K562 (cell line): Measurements from ENCODE around the gene ADPRM. TPM values are rescaled to one million over a fixed set of nuclear protein-coding genes. Genes with fewer than 3 reads are reported as not detected.

ENCODE experiments used
- ATAC-seq: fragments of 200-7000 bp; cut with Tn5 transposase; 3 replicates; pipeline ENCODE4 v1.9.1; 2020; ENCODE audit warnings: moderate library complexity
- BruUV-seq: library from RNA; stranded (reverse); fragments of 400-500 nt; replicated peaks from 2 replicates; lab custom pipeline; 2021; lab: Mats Ljungman, UMichigan
- CTCF ChIA-PET: fragments of 300-600 bp; formaldehyde crosslinking; extraction: SDS; loops from one replicate; lab custom pipeline; 2021; ENCODE audit warnings: low intra/inter-chr PET ratio; lab: Yijun Ruan, JAX
- POLR2A ChIA-PET: fragments of 300-600, 350-650 bp; sonication (Branson Sonifier 250); formaldehyde crosslinking; extraction: SDS; loops from one replicate; lab custom pipeline; 2021; ENCODE audit warnings: antibody characterized with exemption, inconsistent platforms; lab: Yijun Ruan, JAX
- DNase-seq, 4 experiments: peaks; one replicate each; pipeline versions ENCODE4 v3.0.0 to v3.0.0-alpha.2; 2011 to 2018; ENCODE audit warnings: low spot score in 3 of 4, mixed read lengths in 3 of 4; ENCODE audit errors: extremely low read depth in 1 of 4
- FAIRE-seq: peaks from 2 replicates; lab custom pipeline; 2011; peaks lifted over from hg19 to GRCh38; lab: Jason Lieb, UNC
- H2AFZ ChIP-seq: 2 replicates; pipeline ENCODE4 v1.6.0; 2011; ENCODE audit warnings: low read depth, low read length, control low read depth, inconsistent platforms
- H3K27ac ChIP-seq: fragments of 200-600 bp; 3 replicates; pipeline ENCODE4 v1.8.0; 2011; ENCODE audit warnings: low read depth, mild to moderate bottlenecking, control low read depth, inconsistent platforms, low read length, moderate library complexity, mixed read lengths; ENCODE audit errors: extremely low read depth
- H3K27me3 ChIP-seq, 2 experiments: fragments of 300-600 bp in 1 of 2; 2 replicates in 1 of 2; 3 replicates in 1 of 2; pipeline versions ENCODE4 v1.6.0 to v1.8.0; 2011; ENCODE audit warnings: inconsistent platforms in 2 of 2, low read length in 2 of 2, mild to moderate bottlenecking in 1 of 2, mixed read lengths in 1 of 2, moderate library complexity in 1 of 2; ENCODE audit not compliant: control insufficient read depth in 2 of 2, insufficient read depth in 2 of 2
- H3K36me3 ChIP-seq: fragments of 300-600 bp; 3 replicates; pipeline ENCODE4 v1.8.0; 2011; ENCODE audit warnings: mild to moderate bottlenecking, low read length, inconsistent platforms; ENCODE audit not compliant: control insufficient read depth, insufficient read depth
- H3K4me1 ChIP-seq, 2 experiments: fragments of 200-600 bp in 1 of 2; replicated peaks in 1 of 2; 2 replicates in 1 of 2; 3 replicates in 1 of 2; pipeline versions ENCODE4 v1.5.1 to v1.8.0; 2011; ENCODE audit warnings: inconsistent platforms in 2 of 2, low read length in 2 of 2, mild to moderate bottlenecking in 1 of 2, mixed read lengths in 1 of 2, moderate library complexity in 1 of 2; ENCODE audit not compliant: control insufficient read depth in 2 of 2, insufficient read depth in 2 of 2
- H3K4me2 ChIP-seq: 2 replicates; pipeline ENCODE4 v1.6.1; 2011; ENCODE audit warnings: low read length, control low read depth, inconsistent platforms, mixed read lengths; ENCODE audit not compliant: insufficient read depth
- H3K4me3 ChIP-seq: fragments of 200-600 bp; sonication (generic), shearing (Covaris generic); 2 replicates; pipeline ENCODE4 v1.5.1; 2016; ENCODE audit warnings: control low read depth, inconsistent platforms
- H3K79me2 ChIP-seq: fragments of 200-600 bp; 3 replicates; pipeline ENCODE4 v1.8.0; 2011; ENCODE audit warnings: low read length, inconsistent platforms; ENCODE audit not compliant: control insufficient read depth, insufficient read depth
- H3K9ac ChIP-seq, 2 experiments: 2 replicates each; pipeline versions ENCODE4 v1.6.0 to v1.6.1; 2011; ENCODE audit warnings: low read depth in 2 of 2, low read length in 2 of 2, control low read depth in 1 of 2, inconsistent platforms in 1 of 2, mild to moderate bottlenecking in 1 of 2, mixed read lengths in 1 of 2; ENCODE audit not compliant: insufficient read depth in 1 of 2
- H3K9me1 ChIP-seq: one replicate; pipeline ENCODE4 v1.6.0; 2011; ENCODE audit warnings: inconsistent platforms, mild to moderate bottlenecking, low read length, moderate library complexity; ENCODE audit not compliant: control insufficient read depth, insufficient read depth
- H3K9me3 ChIP-seq: replicated peaks from 2 replicates; pipeline ENCODE4 v1.5.1; 2011; ENCODE audit warnings: low read depth, low read length, inconsistent platforms; ENCODE audit not compliant: control insufficient read depth, insufficient read depth
- H4K20me1 ChIP-seq: replicated peaks from 2 replicates; pipeline ENCODE4 v1.6.1; 2011; ENCODE audit warnings: low read length, inconsistent platforms, mixed read lengths; ENCODE audit not compliant: control insufficient read depth, insufficient read depth
- ASH1L ChIP-seq: fragments of 450-650 bp; IDR thresholded peaks from 2 replicates; pipeline ENCODE4 v1.6.1; 2018; ENCODE audit warnings: borderline replicate concordance, mild to moderate bottlenecking, low read depth; ENCODE audit not compliant: partially characterized antibody
- BRF1 ChIP-seq: IDR thresholded peaks from 3 replicates; pipeline ENCODE4 v1.6.1; 2011; ENCODE audit warnings: borderline replicate concordance, mild to moderate bottlenecking; ENCODE audit not compliant: insufficient read length; ENCODE audit errors: extremely low read depth
- CBFA2T3 ChIP-seq: fragments of 450-650 bp; IDR thresholded peaks from 2 replicates; pipeline ENCODE4 v1.6.1; 2017
- DMBX1 ChIP-seq: fragments of 250-450 bp; sonication (Bioruptor Pico); IDR thresholded peaks from 2 replicates; pipeline ENCODE4 v1.8.0; 2022; ENCODE audit warnings: inconsistent platforms, mild to moderate bottlenecking, moderate library complexity, borderline replicate concordance
- KLF13 ChIP-seq: fragments of 450-650 bp; IDR thresholded peaks from 2 replicates; pipeline ENCODE4 v1.6.1; 2016; ENCODE audit warnings: missing genetic modification characterization, low read depth, mild to moderate bottlenecking, missing compliant biosample characterization, moderate library complexity, borderline replicate concordance
- NCOA1 ChIP-seq: fragments of 450-650 bp; IDR thresholded peaks from 2 replicates; pipeline ENCODE4 v1.6.1; 2016; ENCODE audit warnings: low read depth
- RBBP5 ChIP-seq: fragments of 200-600 bp; sonication (generic); IDR thresholded peaks from 2 replicates; pipeline ENCODE4 v1.6.1; 2012; ENCODE audit warnings: borderline replicate concordance, mild to moderate bottlenecking, low read length, control low read depth, inconsistent platforms; ENCODE audit not compliant: insufficient read depth, poor library complexity, severe bottlenecking
- SIN3B ChIP-seq: fragments of 450-650 bp; IDR thresholded peaks from 2 replicates; pipeline ENCODE4 v1.6.1; 2017; ENCODE audit warnings: low read depth, mild to moderate bottlenecking, moderate library complexity
- SMAD2 ChIP-seq: fragments of 150-350 bp; IDR thresholded peaks from 2 replicates; pipeline ENCODE4 v1.6.1; 2014; ENCODE audit warnings: low read depth, mild to moderate bottlenecking, low read length
- TOE1 ChIP-seq, 2 experiments: fragments of 450-650 bp in 1 of 2; sonication (generic) in 1 of 2; formaldehyde crosslinking in 1 of 2; IDR thresholded peaks; 2 replicates each; pipeline versions ENCODE4 v1.7.1 to v1.8.0; 2016 to 2022; ENCODE audit warnings: borderline replicate concordance in 2 of 2, mild to moderate bottlenecking in 2 of 2, antibody characterized with exemption in 1 of 2, inconsistent platforms in 1 of 2, low read depth in 1 of 2, missing genetic modification reagents in 1 of 2, moderate library complexity in 1 of 2
- ZFX ChIP-seq: sonication (generic); formaldehyde crosslinking; IDR thresholded peaks from 2 replicates; pipeline ENCODE4 v1.8.0; 2022; ENCODE audit warnings: mild to moderate bottlenecking, missing genetic modification reagents, moderate library complexity
- ZKSCAN3 ChIP-seq: fragments of 250-450 bp; sonication (Bioruptor Pico); IDR thresholded peaks from 2 replicates; pipeline ENCODE4 v1.4.0; 2020
- ZNF589 ChIP-seq: fragments of 200-800 bp; sonication (Bioruptor generic); IDR thresholded peaks from 2 replicates; pipeline ENCODE4 v1.6.1; 2016; ENCODE audit warnings: low read depth, missing genetic modification characterization, missing compliant biosample characterization
- WGBS: fragments of 100-300 bp; shearing (Covaris generic); methylation state at CpG from one replicate; pipeline ENCODE4 v1.1.6; 2016; ENCODE audit warnings: low coverage, mixed read lengths; ENCODE audit not compliant: insufficient coverage; ENCODE audit errors: missing lambda C conversion rate; 5-methylcytosine and 5-hydroxymethylcytosine counted together
- in situ Hi-C: fragments of 300-500 bp; cut with MboI; formaldehyde crosslinking; loops from 4 replicates; pipeline ENCODE4 v1.15.0; 2018; ENCODE audit warnings: inconsistent platforms, mixed read lengths
- intact Hi-C: fragments of 100-400 bp; cut with micrococcal nuclease; formaldehyde crosslinking; loops from 2 replicates; pipeline ENCODE4 v1.14.2; 2022
- polyA plus RNA-seq, 8 experiments: library from polyadenylated mRNA; depleted of rRNA in 4 of 8; stranded (reverse) in 5 of 8; unstranded in 3 of 8; fragments of >200 nt; fragmentation: Nextera tagmentation in 2 of 8; fragmentation: Illumina TruSeq in 1 of 8; extraction: Ambion mirVana in 2 of 8; extraction: Trizol in 1 of 8; gene quantifications; 2 replicates each; pipeline versions ENCODE4 v1.2.1 to v1.2.3, GENCODE V29; 2011 to 2014; ENCODE audit warnings: inconsistent platforms in 1 of 8, missing spikeins in 1 of 8
- total RNA-seq, 7 experiments: library from RNA; depleted of rRNA in 6 of 7; stranded (reverse); fragments of >200 nt in 6 of 7; fragmentation: Illumina TruSeq in 2 of 7; extraction: Trizol in 2 of 7; gene quantifications; 2 replicates each; pipeline versions ENCODE4 v1.2.1 to v1.2.3, GENCODE V29; 2011 to 2021; ENCODE audit warnings: low replicate concordance in 1 of 7
- TF ChIP-seq, protein P1 (sequence below): fragments of 250-450 bp; sonication (Bioruptor Pico); IDR thresholded peaks from 2 replicates; pipeline ENCODE4 v1.6.1; 2021; ENCODE audit warnings: mild to moderate bottlenecking
- TF ChIP-seq, protein P2 (sequence below): fragments of 250-450 bp; sonication (Bioruptor Pico); IDR thresholded peaks from 2 replicates; pipeline ENCODE4 v1.9.0; 2021; ENCODE audit warnings: mild to moderate bottlenecking
- TF ChIP-seq, protein P3 (sequence below): fragments of 200-800 bp; sonication (Bioruptor generic); IDR thresholded peaks from 2 replicates; pipeline ENCODE4 v1.6.1; 2016; ENCODE audit warnings: missing genetic modification characterization, missing compliant biosample characterization

The ADPRM gene
- total and polyA plus RNA-seq, 9 of the 15 experiments (the other 6 are each of a cell fraction or from before 2014, with no cell fraction given) = 4.7 to 17.6 (median 6.2) TPM

DNA sequence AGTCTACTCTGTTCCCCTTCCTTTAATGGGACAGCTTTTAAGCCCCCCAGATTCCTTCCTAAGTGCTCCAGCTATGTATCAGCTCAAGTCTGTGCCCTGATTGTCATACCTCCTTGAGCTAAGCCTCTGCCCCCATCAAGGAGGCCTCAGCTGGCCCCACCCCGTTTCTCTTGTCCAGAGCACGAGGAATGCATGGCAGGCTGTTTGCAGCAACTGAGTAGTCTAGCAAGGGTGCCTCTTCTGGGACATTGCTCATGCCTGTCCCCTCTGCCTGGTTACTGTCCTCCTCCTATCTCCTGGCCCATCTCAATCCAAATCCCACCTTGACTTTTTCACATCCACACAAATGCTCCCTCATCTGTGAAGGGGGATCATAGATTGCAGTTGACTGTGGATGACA lies 60.3 kb downstream of the ADPRM start:
- no peak for FAIRE-seq
- CTCF ChIA-PET = no interaction called here
- POLR2A ChIA-PET = interaction anchor here (0.7 kb wide), 1 partner anchor 979 kb away, joined by 3 read pairs; no protein-coding TSS in a partner anchor

More for the DNA sequence above, 60.3 kb downstream of the ADPRM start:
- Histone ChIP-seq H3K9ac (no peak overlapping the region), H3K9me1 (no peaks in the 10 kb centered on the region), H3K4me3 (no peak overlapping the region), H4K20me1 (peaks cover 6% of the 10 kb centered on the region; the same call in 1 of the 2 replicates), H3K36me3 (no peaks in the 10 kb centered on the region), H3K4me2 (no peak overlapping the region), H3K79me2 (no peaks in the 10 kb centered on the region), H2AFZ (no peak overlapping the region), H3K9me3 (no peaks in the 10 kb centered on the region), H3K27ac (no peak overlapping the region), H3K27me3 (peaks cover 3 to 22% of the 10 kb centered on the region in 2 experiments; a peak in 3 of 5 replicates), H3K4me1 (no peaks in the 10 kb centered on the region)
- TF ChIP-seq ZNF589 (CRISPR knock-in tag) = no peak
- TF ChIP-seq, protein P1, sequence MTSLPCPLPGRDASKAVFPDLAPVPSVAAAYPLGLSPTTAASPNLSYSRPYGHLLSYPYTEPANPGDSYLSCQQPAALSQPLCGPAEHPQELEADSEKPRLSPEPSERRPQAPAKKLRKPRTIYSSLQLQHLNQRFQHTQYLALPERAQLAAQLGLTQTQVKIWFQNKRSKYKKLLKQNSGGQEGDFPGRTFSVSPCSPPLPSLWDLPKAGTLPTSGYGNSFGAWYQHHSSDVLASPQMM (CRISPR knock-in tag) = no peak
- no peak for TF ChIP-seq ZKSCAN3
- TF ChIP-seq BRF1 = no peak
- no peak for TF ChIP-seq SMAD2
- TF ChIP-seq TOE1 (IDR thresholded peaks at IDR 0.05; ENCODE audit: borderline replicate concordance) = no peak
- no peak for TF ChIP-seq TOE1 (CRISPR knock-in tag; IDR thresholded peaks at IDR 0.05; ENCODE audit: borderline replicate concordance, low read depth)
- TF ChIP-seq, protein P2, sequence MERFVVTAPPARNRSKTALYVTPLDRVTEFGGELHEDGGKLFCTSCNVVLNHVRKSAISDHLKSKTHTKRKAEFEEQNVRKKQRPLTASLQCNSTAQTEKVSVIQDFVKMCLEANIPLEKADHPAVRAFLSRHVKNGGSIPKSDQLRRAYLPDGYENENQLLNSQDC (CRISPR knock-in tag) = no peak
- TF ChIP-seq SIN3B = no peak
- TF ChIP-seq RBBP5 = no peak
- TF ChIP-seq NCOA1 = no peak
- TF ChIP-seq, protein P3, sequence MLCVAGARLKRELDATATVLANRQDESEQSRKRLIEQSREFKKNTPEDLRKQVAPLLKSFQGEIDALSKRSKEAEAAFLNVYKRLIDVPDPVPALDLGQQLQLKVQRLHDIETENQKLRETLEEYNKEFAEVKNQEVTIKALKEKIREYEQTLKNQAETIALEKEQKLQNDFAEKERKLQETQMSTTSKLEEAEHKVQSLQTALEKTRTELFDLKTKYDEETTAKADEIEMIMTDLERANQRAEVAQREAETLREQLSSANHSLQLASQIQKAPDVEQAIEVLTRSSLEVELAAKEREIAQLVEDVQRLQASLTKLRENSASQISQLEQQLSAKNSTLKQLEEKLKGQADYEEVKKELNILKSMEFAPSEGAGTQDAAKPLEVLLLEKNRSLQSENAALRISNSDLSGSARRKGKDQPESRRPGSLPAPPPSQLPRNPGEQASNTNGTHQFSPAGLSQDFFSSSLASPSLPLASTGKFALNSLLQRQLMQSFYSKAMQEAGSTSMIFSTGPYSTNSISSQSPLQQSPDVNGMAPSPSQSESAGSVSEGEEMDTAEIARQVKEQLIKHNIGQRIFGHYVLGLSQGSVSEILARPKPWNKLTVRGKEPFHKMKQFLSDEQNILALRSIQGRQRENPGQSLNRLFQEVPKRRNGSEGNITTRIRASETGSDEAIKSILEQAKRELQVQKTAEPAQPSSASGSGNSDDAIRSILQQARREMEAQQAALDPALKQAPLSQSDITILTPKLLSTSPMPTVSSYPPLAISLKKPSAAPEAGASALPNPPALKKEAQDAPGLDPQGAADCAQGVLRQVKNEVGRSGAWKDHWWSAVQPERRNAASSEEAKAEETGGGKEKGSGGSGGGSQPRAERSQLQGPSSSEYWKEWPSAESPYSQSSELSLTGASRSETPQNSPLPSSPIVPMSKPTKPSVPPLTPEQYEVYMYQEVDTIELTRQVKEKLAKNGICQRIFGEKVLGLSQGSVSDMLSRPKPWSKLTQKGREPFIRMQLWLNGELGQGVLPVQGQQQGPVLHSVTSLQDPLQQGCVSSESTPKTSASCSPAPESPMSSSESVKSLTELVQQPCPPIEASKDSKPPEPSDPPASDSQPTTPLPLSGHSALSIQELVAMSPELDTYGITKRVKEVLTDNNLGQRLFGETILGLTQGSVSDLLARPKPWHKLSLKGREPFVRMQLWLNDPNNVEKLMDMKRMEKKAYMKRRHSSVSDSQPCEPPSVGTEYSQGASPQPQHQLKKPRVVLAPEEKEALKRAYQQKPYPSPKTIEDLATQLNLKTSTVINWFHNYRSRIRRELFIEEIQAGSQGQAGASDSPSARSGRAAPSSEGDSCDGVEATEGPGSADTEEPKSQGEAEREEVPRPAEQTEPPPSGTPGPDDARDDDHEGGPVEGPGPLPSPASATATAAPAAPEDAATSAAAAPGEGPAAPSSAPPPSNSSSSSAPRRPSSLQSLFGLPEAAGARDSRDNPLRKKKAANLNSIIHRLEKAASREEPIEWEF = no peak
- no peak for TF ChIP-seq DMBX1 (CRISPR knock-in tag)
- no peak for TF ChIP-seq KLF13 (tag)
- no peak for TF ChIP-seq ASH1L
- no peak for TF ChIP-seq ZFX (CRISPR knock-in tag)
- no peak for TF ChIP-seq CBFA2T3
- no peak for DNase-seq
- ATAC-seq = no peak
- intact Hi-C loops = no loop called here
- in situ Hi-C loops = no loop called here
- 0% methylated on average over 1 of the region's 2 CpGs for WGBS
- no TSS peak for BruUV-seq
